ENCODE results near the gene CARD16. TPM values are rescaled to one million over a fixed set of nuclear protein-coding genes. Genes with fewer than 3 reads are reported as not detected.
"Not testable (repeated sequence)": the region's sequence is repeated elsewhere in the genome, so short reads cannot be mapped to it uniquely, and the experiment has no call there.

CARD16 gene
- total RNA-seq, 2 donors from 2014 or later, result not detected

DNA sequence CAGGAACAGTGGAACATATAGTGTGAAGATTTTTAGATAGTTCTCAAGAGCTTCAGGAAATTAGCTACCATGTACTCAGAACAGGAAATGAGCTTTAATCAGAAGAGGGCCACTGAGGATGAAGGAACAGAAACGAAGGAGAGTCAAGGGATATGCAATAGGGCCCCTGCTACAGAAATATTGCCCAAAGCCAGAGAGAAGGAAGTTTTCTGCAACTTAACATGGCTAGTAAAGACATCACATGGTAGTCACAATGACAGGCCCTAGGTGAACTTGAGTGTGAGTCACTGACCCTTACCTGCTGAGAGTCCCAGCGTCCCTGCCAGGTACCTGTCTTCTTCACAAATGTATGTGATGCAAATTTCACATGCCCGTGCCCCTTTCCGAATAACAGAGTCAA, 25.2 kb upstream of the CARD16 start:
- Mint-ChIP-seq H3K27ac (no peak overlapping the region), H3K9me3 (no peaks in the 10 kb centered on the region), H3K4me3 (no peak overlapping the region), H3K27me3 (ENCODE audit: insufficient read depth) (no peaks in the 10 kb centered on the region), H3K36me3 (ENCODE audit: low read depth) (no peaks in the 10 kb centered on the region), H3K4me1 (peaks cover 6% of the 10 kb centered on the region)
- 92 to 100% methylated on average over 4 of the region's 4 CpGs for WGBS, 2 experiments (ENCODE audit: insufficient coverage in 1 of 2, insufficient read length in 1 of 2)
- no peak for TF ChIP-seq CTCF (conservative IDR thresholded peaks at IDR 0.05)
- Histone ChIP-seq H3K27me3 (ENCODE audit: control insufficient read depth, insufficient read depth, low read length, poor library complexity, severe bottlenecking) (no peaks in the 10 kb centered on the region), H3K4me3 (ENCODE audit: low read length) (no peak overlapping the region), H3K27ac (ENCODE audit: low read depth, low read length) (no peak overlapping the region), H3K36me3 (ENCODE audit: control insufficient read depth, insufficient read depth, low read length) (no peaks in the 10 kb centered on the region), H3K9ac (ENCODE audit: extremely low read depth, low read length, poor library complexity, severe bottlenecking) (no peak overlapping the region), H3K9me3 (ENCODE audit: control insufficient read depth, low read length) (no peaks in the 10 kb centered on the region), H3K4me1 (ENCODE audit: control insufficient read depth, insufficient read depth, low read length) (no peaks in the 10 kb centered on the region)
- no peak for DNase-seq

- H3K27ac Mint-ChIP-seq, H3K4me1 Mint-ChIP-seq: not testable (repeated sequence)
Observed at GRCh38 chr11:105069749-105070148, 24.6 kb upstream of the CARD16 start.

DNA sequence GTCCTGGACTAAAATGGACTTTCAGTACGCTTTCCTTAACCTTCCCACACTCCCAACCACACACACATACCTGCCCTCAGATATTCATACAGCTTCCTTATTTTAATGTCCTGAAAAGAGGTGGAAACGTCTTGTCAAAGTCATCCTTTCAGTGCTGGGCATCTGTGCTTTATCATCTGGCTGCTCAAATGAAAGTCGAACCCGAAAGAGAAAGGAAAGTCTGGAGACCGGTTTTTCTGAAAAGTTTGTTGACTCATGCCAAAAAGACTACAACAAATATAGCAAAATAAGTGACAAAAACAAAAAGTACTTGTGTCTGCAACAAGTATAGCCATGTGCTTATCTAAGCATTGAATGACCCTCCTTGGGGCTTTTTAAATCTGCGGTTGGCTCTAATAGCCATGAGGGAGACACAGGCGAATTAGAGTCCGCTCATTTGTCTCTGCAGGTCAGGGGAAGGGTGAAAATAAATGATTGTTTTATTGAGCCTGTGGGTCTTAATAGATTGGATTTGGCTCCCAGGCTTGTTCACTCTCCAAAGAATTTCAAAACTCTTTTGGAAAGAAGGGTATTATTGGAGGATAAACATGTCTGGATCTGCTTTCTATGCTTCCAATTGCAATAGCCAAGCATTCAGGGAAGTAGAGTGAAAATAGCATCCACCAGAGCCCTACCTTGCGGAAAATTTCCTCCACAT, 18.3 kb upstream of the CARD16 start:
- H3K4me3 ChIP-seq (ENCODE audit: low read length); H3K4me1 ChIP-seq (ENCODE audit: control insufficient read depth, insufficient read depth, low read length); H3K4me3 Mint-ChIP-seq; H3K4me1 Mint-ChIP-seq; H3K9me3 ChIP-seq (ENCODE audit: control insufficient read depth, low read length); H3K36me3 Mint-ChIP-seq (ENCODE audit: low read depth); H3K36me3 ChIP-seq (ENCODE audit: control insufficient read depth, insufficient read depth, low read length); H3K27me3 ChIP-seq (ENCODE audit: control insufficient read depth, insufficient read depth, low read length, poor library complexity, severe bottlenecking); H3K9ac ChIP-seq (ENCODE audit: extremely low read depth, low read length, poor library complexity, severe bottlenecking); H3K27ac Mint-ChIP-seq; DNase-seq; H3K9me3 Mint-ChIP-seq; H3K27ac ChIP-seq (ENCODE audit: low read depth, low read length); H3K27me3 Mint-ChIP-seq (ENCODE audit: insufficient read depth): not testable (repeated sequence)
- 75 to 90% methylated on average over 2 to 9 of the region's 9 CpGs for WGBS, 2 experiments (ENCODE audit: insufficient coverage in 1 of 2, insufficient read length in 1 of 2)

More at GRCh38 chr11:105069749-105070148, 24.6 kb upstream of the CARD16 start:
- not testable (repeated sequence) for H3K36me3 Mint-ChIP-seq (ENCODE audit: low read depth); H3K27me3 Mint-ChIP-seq (ENCODE audit: insufficient read depth); H3K36me3 ChIP-seq (ENCODE audit: control insufficient read depth, insufficient read depth, low read length); H3K4me1 ChIP-seq (ENCODE audit: control insufficient read depth, insufficient read depth, low read length); H3K27me3 ChIP-seq (ENCODE audit: control insufficient read depth, insufficient read depth, low read length, poor library complexity, severe bottlenecking); DNase-seq; H3K9ac ChIP-seq (ENCODE audit: extremely low read depth, low read length, poor library complexity, severe bottlenecking); H3K27ac ChIP-seq (ENCODE audit: low read depth, low read length); H3K4me3 Mint-ChIP-seq; H3K4me3 ChIP-seq (ENCODE audit: low read length); H3K9me3 Mint-ChIP-seq; H3K9me3 ChIP-seq (ENCODE audit: control insufficient read depth, low read length)
- WGBS, 2 experiments (ENCODE audit: insufficient coverage in 1 of 2, insufficient read length in 1 of 2), result no CpG with 5 or more reads among the region's 2 CpGs

GRCh38 chr11:105057432-105057831, 12.3 kb upstream of the CARD16 start:
- H3K9me3 ChIP-seq (ENCODE audit: control insufficient read depth, low read length), result no peaks in the 10 kb centered on the region
- no peak overlapping the region for H3K27ac ChIP-seq (ENCODE audit: low read depth, low read length)
- peaks cover 2% of the 10 kb centered on the region for H3K4me1 Mint-ChIP-seq
- WGBS, 2 experiments (ENCODE audit: insufficient coverage in 1 of 2, insufficient read length in 1 of 2), result 72 to 100% methylated on average over 1 to 4 of the region's 4 CpGs
- no peak overlapping the region for H3K4me3 Mint-ChIP-seq
- no peaks in the 10 kb centered on the region for H3K27me3 Mint-ChIP-seq (ENCODE audit: insufficient read depth)
- TF ChIP-seq CTCF (conservative IDR thresholded peaks at IDR 0.05), result no peak
- no peaks in the 10 kb centered on the region for H3K36me3 ChIP-seq (ENCODE audit: control insufficient read depth, insufficient read depth, low read length)
- H3K9me3 Mint-ChIP-seq, result no peaks in the 10 kb centered on the region
- H3K27ac Mint-ChIP-seq, result no peak overlapping the region
- peaks cover 4% of the 10 kb centered on the region for H3K4me1 ChIP-seq (ENCODE audit: control insufficient read depth, insufficient read depth, low read length)
- no peak overlapping the region for H3K4me3 ChIP-seq (ENCODE audit: low read length)
- no peak for DNase-seq
- no peak overlapping the region for H3K9ac ChIP-seq (ENCODE audit: extremely low read depth, low read length, poor library complexity, severe bottlenecking)
- no peaks in the 10 kb centered on the region for H3K27me3 ChIP-seq (ENCODE audit: control insufficient read depth, insufficient read depth, low read length, poor library complexity, severe bottlenecking)
- no peaks in the 10 kb centered on the region for H3K36me3 Mint-ChIP-seq (ENCODE audit: low read depth)

All from endodermal cell (in vitro differentiated cells).